ENCODE results near the gene METAP2. TPM values are rescaled to one million over a fixed set of nuclear protein-coding genes. Genes with fewer than 3 reads are reported as not detected.

Gene METAP2
- total RNA-seq, 2 experiments from 2014 or later = 67.7 to 69.4 TPM

DNA sequence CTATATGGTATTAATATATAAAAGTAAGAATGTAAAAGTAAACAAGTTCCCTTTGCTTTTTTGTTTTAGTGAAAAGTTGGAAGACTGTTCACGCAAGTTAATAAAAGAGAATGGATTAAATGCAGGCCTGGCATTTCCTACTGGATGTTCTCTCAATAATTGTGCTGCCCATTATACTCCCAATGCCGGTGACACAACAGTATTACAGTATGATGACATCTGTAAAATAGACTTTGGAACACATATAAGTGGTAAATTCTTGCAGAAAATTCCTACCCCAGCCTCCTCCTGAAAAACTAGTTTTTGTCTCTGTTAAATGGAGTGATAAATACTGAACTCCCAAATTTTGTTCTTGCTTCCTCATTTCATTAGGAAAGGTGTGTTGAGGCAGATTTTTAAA lies 20.9 kb downstream of the METAP2 start:
- POLR2A ChIA-PET = no interaction called here
- no peak for DNase-seq
- H3K4me1 Mint-ChIP-seq (ENCODE audit: low read depth) = peaks cover 15% of the 10 kb centered on the region
- H3K36me3 Mint-ChIP-seq (ENCODE audit: low read depth) = peaks cover 62% of the 10 kb centered on the region
- ATAC-seq = no peak
- H3K27me3 Mint-ChIP-seq (ENCODE audit: low read depth) = no peaks in the 10 kb centered on the region
- H3K4me3 Mint-ChIP-seq = no peak overlapping the region
- H3K27ac Mint-ChIP-seq = no peak overlapping the region
- CTCF ChIA-PET = no interaction called here
- H3K9me3 Mint-ChIP-seq (ENCODE audit: insufficient read depth) = no peaks in the 10 kb centered on the region

GRCh38 chr12:95495433-95495832 lies 21.5 kb downstream of the METAP2 start:
- Mint-ChIP-seq H3K27me3 (ENCODE audit: low read depth) (no peaks in the 10 kb centered on the region), H3K27ac (no peak overlapping the region), H3K9me3 (ENCODE audit: insufficient read depth) (no peaks in the 10 kb centered on the region), H3K4me1 (ENCODE audit: low read depth) (peaks cover 15% of the 10 kb centered on the region), H3K4me3 (no peak overlapping the region), H3K36me3 (ENCODE audit: low read depth) (peaks cover 67% of the 10 kb centered on the region)
- ATAC-seq (no peak), DNase-seq (no peak)
- CTCF ChIA-PET = no interaction called here
- POLR2A ChIA-PET = no interaction called here

DNA sequence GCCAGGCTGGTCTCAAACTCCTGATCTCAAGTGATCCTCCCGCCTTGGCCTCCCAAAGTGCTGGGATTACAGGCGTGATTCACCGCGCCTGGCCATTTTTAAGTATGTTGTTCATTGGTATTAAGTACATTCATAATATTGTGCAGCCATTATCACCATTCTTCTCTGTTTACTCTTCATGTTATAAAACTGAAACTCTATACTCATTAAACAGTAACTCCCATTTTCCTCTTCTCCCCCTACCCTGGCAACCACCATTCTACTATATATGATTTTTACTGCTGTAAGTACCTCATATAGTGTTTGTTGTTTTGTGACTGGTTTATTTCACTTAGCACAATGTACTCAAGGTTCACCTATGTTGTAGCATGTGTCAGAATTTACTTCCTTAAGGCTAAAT lies 23.1 kb downstream of the METAP2 start:
- ATAC-seq (no peak), DNase-seq (no peak)
- Mint-ChIP-seq H3K36me3 (ENCODE audit: low read depth) (peaks cover 63% of the 10 kb centered on the region), H3K27me3 (ENCODE audit: low read depth) (no peaks in the 10 kb centered on the region), H3K4me3 (no peak overlapping the region), H3K27ac (no peak overlapping the region), H3K9me3 (ENCODE audit: insufficient read depth) (no peaks in the 10 kb centered on the region), H3K4me1 (ENCODE audit: low read depth) (peaks cover 15% of the 10 kb centered on the region)
- POLR2A ChIA-PET = interaction anchor here (1.3 kb wide), 1 partner anchor 23 kb away, joined by 6 read pairs; the partner anchor contains the start of gene METAP2
- CTCF ChIA-PET = no interaction called here

DNA sequence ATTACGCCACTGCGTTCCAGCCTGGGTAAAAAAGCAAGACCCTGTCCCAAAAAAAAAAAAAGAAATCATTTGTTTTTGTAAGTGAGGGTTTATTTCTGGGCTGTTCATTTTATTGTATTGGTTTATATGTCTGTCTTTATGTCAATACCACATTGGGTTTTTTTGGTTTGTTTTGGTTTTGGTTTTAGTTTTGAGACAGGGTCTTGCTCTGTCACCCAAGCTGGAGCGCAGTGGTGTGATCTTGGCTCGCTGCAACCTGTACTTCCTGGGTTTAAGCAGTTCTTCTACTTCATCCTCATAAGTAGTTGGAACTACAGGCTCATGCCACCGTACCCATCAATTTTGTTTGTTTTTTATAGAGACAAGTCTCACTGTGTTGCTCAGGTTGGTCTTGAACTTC lies 25.0 kb downstream of the METAP2 start:
- H3K4me3 Mint-ChIP-seq = no peak overlapping the region
- H3K36me3 Mint-ChIP-seq (ENCODE audit: low read depth) = peaks cover 75% of the 10 kb centered on the region
- no peaks in the 10 kb centered on the region for H3K27me3 Mint-ChIP-seq (ENCODE audit: low read depth)
- H3K9me3 Mint-ChIP-seq (ENCODE audit: insufficient read depth) = no peaks in the 10 kb centered on the region
- H3K27ac Mint-ChIP-seq = peak overlapping the region; percentile 24
- peaks cover 17% of the 10 kb centered on the region for H3K4me1 Mint-ChIP-seq (ENCODE audit: low read depth)
- DNase-seq (no peak), ATAC-seq (no peak)
- CTCF ChIA-PET = interaction anchor here (0.7 kb wide), 1 partner anchor 241 kb away, joined by 3 read pairs; no protein-coding TSS in a partner anchor
- POLR2A ChIA-PET = no interaction called here

DNA sequence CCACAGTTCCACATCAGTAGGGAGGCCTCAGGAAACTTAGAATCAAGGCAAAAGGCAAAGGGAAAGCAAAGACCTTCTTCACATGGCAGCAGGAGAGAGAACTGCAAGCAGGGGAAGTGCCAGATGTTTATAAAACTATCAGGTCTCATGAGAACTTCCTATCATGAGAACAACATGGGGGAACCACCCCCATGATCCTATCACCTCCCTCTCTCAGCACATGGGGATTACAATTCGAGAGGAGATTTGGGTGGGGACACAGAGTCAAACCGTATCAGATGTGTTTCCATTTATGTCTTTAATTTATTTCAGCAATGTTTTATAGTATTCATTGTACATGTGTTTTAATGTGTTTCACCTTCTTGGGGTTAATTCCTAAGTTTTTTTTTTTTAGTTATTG lies 25.8 kb downstream of the METAP2 start:
- ChIA-PET POLR2A (no interaction called here), CTCF (no interaction called here)
- Mint-ChIP-seq H3K9me3 (ENCODE audit: insufficient read depth) (no peaks in the 10 kb centered on the region), H3K36me3 (ENCODE audit: low read depth) (peaks cover 79% of the 10 kb centered on the region), H3K27me3 (ENCODE audit: low read depth) (no peaks in the 10 kb centered on the region), H3K27ac (peak overlapping the region; percentile 24), H3K4me3 (no peak overlapping the region), H3K4me1 (ENCODE audit: low read depth) (peaks cover 17% of the 10 kb centered on the region)
- DNase-seq = no peak
- ATAC-seq = no peak

GRCh38 chr12:95504140-95504539 lies 30.2 kb downstream of the METAP2 start:
- no peaks in the 10 kb centered on the region for H3K9me3 Mint-ChIP-seq (ENCODE audit: insufficient read depth)
- POLR2A ChIA-PET = no interaction called here
- no peak overlapping the region for H3K4me3 Mint-ChIP-seq
- no peak for ATAC-seq
- H3K27ac Mint-ChIP-seq = no peak overlapping the region
- H3K27me3 Mint-ChIP-seq (ENCODE audit: low read depth) = no peaks in the 10 kb centered on the region
- CTCF ChIA-PET = no interaction called here
- peaks cover 66% of the 10 kb centered on the region for H3K36me3 Mint-ChIP-seq (ENCODE audit: low read depth)
- DNase-seq = no peak
- peaks cover 7% of the 10 kb centered on the region for H3K4me1 Mint-ChIP-seq (ENCODE audit: low read depth)

- no peak overlapping the region for H3K27ac Mint-ChIP-seq
- CTCF ChIA-PET = no interaction called here
Observed at GRCh38 chr12:95505039-95505438, 31.1 kb downstream of the METAP2 start.

DNA sequence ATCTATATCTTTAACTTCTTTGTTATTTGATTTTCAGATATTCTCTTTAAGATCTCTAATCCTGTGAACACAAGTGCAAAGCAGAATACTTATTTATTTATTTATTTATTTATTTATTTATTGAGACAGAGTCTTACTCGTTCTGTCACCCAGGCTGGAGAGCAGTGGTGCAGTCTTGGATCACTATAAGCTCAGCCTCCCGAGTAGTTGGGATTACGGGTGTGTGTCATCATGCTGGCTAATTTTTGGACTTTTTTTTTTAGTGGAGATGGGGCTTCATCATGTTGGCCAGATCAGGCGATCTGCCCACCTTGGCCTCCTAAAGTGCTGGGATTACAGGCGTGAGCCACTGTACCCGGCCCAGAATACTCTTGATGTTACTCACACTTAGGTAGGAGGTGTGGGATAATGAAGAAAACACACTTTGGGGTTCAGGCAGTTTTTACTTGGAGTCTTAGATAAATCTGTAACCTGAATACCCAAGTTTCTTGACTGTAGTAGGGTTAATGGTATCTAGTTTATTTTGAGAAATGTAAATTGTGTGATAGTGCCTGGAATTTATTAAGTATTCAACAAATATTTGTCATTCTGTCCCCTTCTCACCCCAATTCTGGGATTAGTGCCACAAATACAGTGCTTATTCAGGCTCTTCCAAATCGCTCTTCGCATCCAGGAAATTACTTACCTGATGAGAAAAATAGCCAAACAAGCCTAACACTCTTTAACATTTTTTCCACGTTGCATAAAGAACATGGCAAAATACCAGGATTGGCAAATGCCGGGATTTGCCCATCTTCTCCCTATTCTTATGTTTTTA lies 33.0 kb downstream of the METAP2 start:
- Mint-ChIP-seq H3K36me3 (ENCODE audit: low read depth) (peaks cover 67% of the 10 kb centered on the region), H3K27me3 (ENCODE audit: low read depth) (no peaks in the 10 kb centered on the region), H3K4me3 (no peak overlapping the region), H3K4me1 (ENCODE audit: low read depth) (peaks cover 2% of the 10 kb centered on the region), H3K27ac (no peak overlapping the region), H3K9me3 (ENCODE audit: insufficient read depth) (no peaks in the 10 kb centered on the region)
- DNase-seq (no peak), ATAC-seq (no peak)
- ChIA-PET CTCF (no interaction called here), POLR2A (interaction anchor here (0.6 kb wide), 1 partner anchor 291 kb away, joined by 3 read pairs; no protein-coding TSS in a partner anchor)

More at GRCh38 chr12:95505039-95505438, 31.1 kb downstream of the METAP2 start:
- Mint-ChIP-seq H3K4me3 (no peak overlapping the region), H3K27me3 (ENCODE audit: low read depth) (no peaks in the 10 kb centered on the region), H3K36me3 (ENCODE audit: low read depth) (peaks cover 63% of the 10 kb centered on the region), H3K4me1 (ENCODE audit: low read depth) (peaks cover 2% of the 10 kb centered on the region), H3K9me3 (ENCODE audit: insufficient read depth) (no peaks in the 10 kb centered on the region)
- POLR2A ChIA-PET = no interaction called here
- ATAC-seq (no peak), DNase-seq (no peak)

GRCh38 chr12:95509300-95509699 lies 35.3 kb downstream of the METAP2 start:
- CTCF ChIA-PET = interaction anchor here (0.7 kb wide), 1 partner anchor 25 kb away, joined by 3 read pairs; no protein-coding TSS in a partner anchor
- Mint-ChIP-seq H3K9me3 (ENCODE audit: insufficient read depth) (no peaks in the 10 kb centered on the region), H3K27ac (no peak overlapping the region), H3K4me1 (ENCODE audit: low read depth) (no peaks in the 10 kb centered on the region), H3K27me3 (ENCODE audit: low read depth) (no peaks in the 10 kb centered on the region), H3K4me3 (no peak overlapping the region), H3K36me3 (ENCODE audit: low read depth) (peaks cover 67% of the 10 kb centered on the region)
- POLR2A ChIA-PET = no interaction called here
- no peak for ATAC-seq
- DNase-seq = no peak

DNA sequence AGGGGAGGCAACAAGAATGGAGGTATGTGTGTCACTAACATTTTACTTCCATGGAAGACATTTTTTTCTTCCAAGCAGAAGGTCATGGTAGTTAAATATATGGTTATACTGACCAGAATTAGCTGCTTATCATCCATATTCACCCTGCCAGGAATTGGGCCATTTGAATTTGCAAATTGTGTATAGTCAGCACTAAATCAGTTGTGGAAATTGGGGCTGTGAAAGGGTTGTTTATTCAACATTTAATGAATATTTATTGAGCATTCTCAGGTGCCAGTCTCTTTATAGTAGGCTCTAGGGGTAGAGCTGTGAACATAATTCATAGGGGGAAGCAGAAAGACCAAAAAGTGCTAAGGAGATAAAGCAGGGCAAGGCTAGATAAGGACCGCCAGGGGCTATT lies 38.0 kb downstream of the METAP2 start:
- POLR2A ChIA-PET = no interaction called here
- H3K27ac Mint-ChIP-seq = no peak overlapping the region

GRCh38 chr12:95513599-95513998 lies 39.6 kb downstream of the METAP2 start:
- Mint-ChIP-seq H3K4me3 (no peak overlapping the region), H3K36me3 (ENCODE audit: low read depth) (peaks cover 58% of the 10 kb centered on the region), H3K4me1 (ENCODE audit: low read depth) (no peaks in the 10 kb centered on the region), H3K27me3 (ENCODE audit: low read depth) (no peaks in the 10 kb centered on the region), H3K27ac (no peak overlapping the region), H3K9me3 (ENCODE audit: insufficient read depth) (no peaks in the 10 kb centered on the region)
- CTCF ChIA-PET = interaction anchor here (1.2 to 3.0 kb wide), 2 partner anchors 21 to 179 kb away, joined by 3 to 16 read pairs; no protein-coding TSS in a partner anchor
- DNase-seq (no peak), ATAC-seq (no peak)
- POLR2A ChIA-PET = no interaction called here

More for the DNA sequence above, 38.0 kb downstream of the METAP2 start:
- DNase-seq (no peak), ATAC-seq (no peak)
- Mint-ChIP-seq H3K9me3 (ENCODE audit: insufficient read depth) (no peaks in the 10 kb centered on the region), H3K36me3 (ENCODE audit: low read depth) (peaks cover 64% of the 10 kb centered on the region), H3K4me1 (ENCODE audit: low read depth) (no peaks in the 10 kb centered on the region), H3K27me3 (ENCODE audit: low read depth) (no peaks in the 10 kb centered on the region), H3K4me3 (no peak overlapping the region)
- CTCF ChIA-PET = no interaction called here

- Mint-ChIP-seq H3K4me3 (no peak overlapping the region), H3K9me3 (ENCODE audit: insufficient read depth) (no peaks in the 10 kb centered on the region), H3K27ac (no peak overlapping the region), H3K4me1 (ENCODE audit: low read depth) (no peaks in the 10 kb centered on the region), H3K36me3 (ENCODE audit: low read depth) (peaks cover 50% of the 10 kb centered on the region), H3K27me3 (ENCODE audit: low read depth) (no peaks in the 10 kb centered on the region)
- DNase-seq (no peak), ATAC-seq (no peak)
- ChIA-PET CTCF (interaction anchor here (3.0 kb wide), 1 partner anchor 19 kb away, joined by 16 read pairs; no protein-coding TSS in a partner anchor), POLR2A (no interaction called here)
Observed at GRCh38 chr12:95515197-95515596, 41.2 kb downstream of the METAP2 start.
